Caki2 (cell line): ENCODE measurements around the gene ALDOC. TPM values are rescaled to one million over a fixed set of nuclear protein-coding genes. Genes with fewer than 3 reads are reported as not detected.
A peak's percentile ranks its signal among the peaks of the same experiment; 100 is the strongest.

Source experiments
- DNase-seq: peaks from one replicate; pipeline ENCODE4 v3.0.0-alpha.2; 2015; ENCODE audit warnings: low read depth
- in situ Hi-C: cut with HindIII; loops from 2 replicates; pipeline ENCODE4 v1.10.0; 2016; ENCODE audit warnings: low sequenced_read_pairs, low pct_unique_long_range_greater_than_20kb, mixed read lengths
- total RNA-seq: library from RNA; depleted of rRNA; stranded (reverse); fragments of >200 nt; shearing (Covaris generic); gene quantifications from 2 replicates; pipeline ENCODE4 v1.2.3, GENCODE V29; 2014; ENCODE audit warnings: low replicate concordance

ALDOC gene
- total RNA-seq, 1 experiment from 2014 or later = 219 TPM

- in situ Hi-C loops = no loop called here
- DNase-seq = no peak
These were observed 9.1 kb downstream of the ALDOC start for GRCh38 chr17:28567604-28568003.

DNA sequence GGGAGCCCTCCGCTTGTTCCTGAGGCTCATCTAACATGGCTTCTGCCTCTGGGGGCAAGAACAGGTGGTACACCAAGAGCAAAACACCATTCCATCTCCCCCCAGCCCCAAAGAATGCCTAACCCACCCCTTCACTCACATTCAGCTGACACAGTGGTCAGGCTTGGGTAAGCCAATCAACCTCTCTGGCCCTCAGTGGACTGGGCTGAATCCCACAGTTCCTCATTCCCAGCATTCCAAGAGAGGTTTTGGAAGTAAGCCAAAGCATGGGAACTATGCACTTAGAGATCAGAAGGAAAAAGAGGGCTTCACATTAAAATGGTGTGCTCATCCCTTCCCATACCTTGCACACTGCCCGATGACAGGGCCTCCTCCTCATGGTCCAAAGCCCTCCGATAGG lies 13.2 kb downstream of the ALDOC start:
- peak; percentile 80 for DNase-seq
- in situ Hi-C loops = no loop called here

DNA sequence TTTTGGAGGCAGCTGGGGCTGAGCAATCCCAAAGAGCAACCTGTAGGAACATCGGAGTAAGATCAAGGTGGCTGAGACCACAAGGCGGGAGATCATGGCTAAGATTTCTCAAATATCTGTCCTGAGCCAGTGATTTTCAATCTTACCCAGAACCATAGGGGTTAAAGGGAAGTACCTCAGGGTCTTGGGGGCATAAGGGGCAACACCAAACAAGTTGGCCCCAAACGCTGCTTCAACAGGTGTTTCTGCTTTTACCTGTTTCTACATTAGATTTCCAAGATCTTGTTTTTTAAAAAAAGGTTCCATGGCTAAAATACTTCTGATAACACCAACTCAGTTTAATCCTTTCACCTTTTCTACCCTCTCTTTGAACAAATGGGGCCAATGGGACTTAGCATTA lies 21.7 kb downstream of the ALDOC start:
- DNase-seq = no peak
- in situ Hi-C loops = no loop called here

DNA sequence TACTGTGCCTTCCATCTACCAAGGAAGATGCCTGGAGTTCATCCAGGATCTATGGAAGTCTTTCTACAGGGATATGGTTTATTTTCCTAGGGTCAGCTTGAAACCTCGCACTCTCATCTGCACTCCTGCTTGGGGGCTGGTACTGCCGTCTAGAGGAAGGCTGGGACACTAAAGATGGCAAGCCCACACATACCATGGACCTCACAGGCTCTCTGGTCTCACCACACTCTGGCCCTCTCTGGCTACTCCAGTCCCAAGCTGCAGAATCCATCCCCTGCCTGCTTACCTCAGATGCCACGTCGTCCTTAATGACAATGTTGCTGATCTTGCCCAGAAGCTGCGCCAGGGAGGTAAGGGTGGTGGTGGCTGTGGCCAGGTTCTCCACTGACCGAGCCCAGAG lies 22.1 kb downstream of the ALDOC start:
- DNase-seq = no peak
- in situ Hi-C loops = no loop called here

GRCh38 chr17:28553000-28553505 lies 23.6 kb downstream of the ALDOC start:
- in situ Hi-C loops = no loop called here

GRCh38 chr17:28552176-28552999 lies 24.3 kb downstream of the ALDOC start, which contains the start of gene UNC119:
Gene UNC119 (minus strand): TSS chr17:28552624. CDS start chr17:28552557, 67 bp downstream.
- peak; percentile 59 for DNase-seq
- in situ Hi-C loops = no loop called here

More at GRCh38 chr17:28553000-28553505, 23.6 kb downstream of the ALDOC start:
- DNase-seq = no peak

GRCh38 chr17:28551421-28552175 lies 25.1 kb downstream of the ALDOC start:
- DNase-seq = no peak
- in situ Hi-C loops = no loop called here

GRCh38 chr17:28550858-28551257 lies 25.8 kb downstream of the ALDOC start:
- in situ Hi-C loops = no loop called here
- no peak for DNase-seq

- no peak for DNase-seq
- in situ Hi-C loops = no loop called here
These were observed 27.2 kb downstream of the ALDOC start for GRCh38 chr17:28549236-28550132.

DNA sequence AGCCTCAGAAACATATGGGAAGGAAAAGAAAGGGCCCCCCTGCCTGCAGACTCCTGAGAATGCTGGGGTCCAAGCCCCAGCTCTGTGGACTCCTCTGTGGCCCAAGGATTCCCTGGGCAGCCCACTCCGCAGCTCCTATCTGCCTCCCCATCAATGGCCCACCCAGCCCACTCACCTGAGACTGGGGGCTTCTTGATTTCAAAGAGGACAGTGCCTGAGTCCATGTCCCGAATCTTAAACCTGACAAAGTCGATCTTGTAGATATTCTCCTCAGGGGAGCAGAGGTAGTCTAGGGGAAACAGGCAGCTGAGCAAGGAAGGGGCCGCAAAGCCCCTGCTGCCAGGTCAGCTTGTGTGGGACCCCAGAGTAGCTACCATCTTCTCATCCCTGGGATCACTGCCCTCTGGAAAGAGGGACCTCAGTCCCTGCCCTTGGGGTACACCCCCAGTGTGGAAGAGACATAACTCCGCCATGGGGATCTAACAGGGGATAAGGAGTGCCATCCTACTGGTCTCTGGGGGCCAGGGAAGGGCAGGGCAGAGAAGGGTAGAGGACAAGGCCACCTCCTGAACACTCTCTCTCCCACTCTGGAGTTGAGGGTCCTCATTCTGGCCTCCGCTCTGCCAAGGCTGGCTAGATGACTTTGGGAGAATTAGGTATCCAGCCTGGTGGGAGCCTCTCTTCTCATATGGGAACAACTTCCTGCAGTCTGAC lies 28.1 kb downstream of the ALDOC start:
- in situ Hi-C loops = no loop called here
- DNase-seq = no peak

DNA sequence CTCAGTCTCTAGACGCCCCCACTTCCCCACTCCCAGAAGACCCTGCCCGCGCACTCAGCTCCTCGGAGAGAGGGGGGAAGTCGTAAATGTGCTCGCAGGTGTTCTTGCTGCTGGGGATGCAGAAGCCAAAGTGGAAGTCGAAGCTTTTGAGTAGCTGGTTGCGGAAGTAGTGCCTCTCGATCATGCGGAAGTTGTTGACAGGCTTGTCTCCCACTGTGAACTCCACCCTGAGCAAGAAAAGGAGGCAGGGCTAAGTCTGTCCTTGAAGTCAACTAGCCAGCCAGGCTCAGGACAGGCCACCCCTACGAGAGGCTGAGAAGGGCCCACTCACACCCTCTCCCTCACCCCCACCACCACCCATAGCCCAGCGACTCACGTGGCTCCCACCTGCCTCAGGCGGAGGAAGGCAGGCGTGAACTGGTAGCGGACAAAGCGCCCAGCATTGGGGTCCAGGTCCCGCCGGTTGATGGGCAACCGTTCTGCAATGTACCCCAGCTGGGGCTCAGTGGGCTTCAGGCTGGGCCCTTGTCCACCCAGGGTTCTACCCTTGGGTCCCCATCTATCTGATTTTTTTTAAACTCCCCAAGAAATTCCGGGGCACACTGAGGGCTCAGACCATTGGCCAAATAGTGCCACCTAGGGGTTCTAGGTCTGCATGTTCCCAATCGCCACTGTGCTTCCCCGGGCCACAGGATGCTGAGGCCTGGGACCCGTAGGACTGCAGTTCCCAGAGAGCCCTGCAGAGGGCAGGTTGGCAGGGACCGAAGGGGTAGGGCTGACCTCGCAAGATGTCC lies 28.9 kb downstream of the ALDOC start:
- in situ Hi-C loops = no loop called here
- DNase-seq = peak; percentile 59

GRCh38 chr17:28547096-28547622 lies 29.5 kb downstream of the ALDOC start:
- no peak for DNase-seq
- in situ Hi-C loops = no loop called here

DNA sequence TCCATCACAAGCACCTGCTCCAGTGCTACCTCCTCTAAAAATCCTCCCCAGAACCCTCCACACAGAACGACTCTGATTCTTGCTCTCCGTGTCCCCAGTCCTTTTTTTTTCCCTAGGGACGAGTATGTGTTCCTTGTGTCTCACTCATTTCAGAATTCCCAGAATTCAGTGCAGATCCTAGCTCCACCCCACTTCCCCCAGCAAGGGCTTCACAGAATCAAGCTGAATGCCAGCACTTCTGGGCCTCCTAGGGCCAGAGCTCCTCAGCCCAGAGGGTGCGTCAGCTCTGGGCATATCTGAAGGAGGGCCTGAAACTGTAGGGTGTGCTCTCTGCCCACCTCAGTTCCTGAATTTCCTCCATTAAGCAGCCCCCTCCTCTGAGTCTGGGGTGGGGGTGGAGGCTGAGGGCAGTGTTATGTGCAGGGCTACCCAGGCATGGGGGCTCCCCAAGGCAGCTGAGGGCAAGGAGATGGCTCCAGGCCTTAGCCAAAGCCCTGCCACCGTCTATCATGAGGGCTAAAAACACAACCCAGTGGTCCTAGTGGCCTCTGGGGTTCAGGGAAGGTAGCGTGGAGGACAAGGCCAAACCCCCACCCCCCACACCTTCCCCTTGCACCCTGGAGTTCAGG lies 30.8 kb downstream of the ALDOC start:
- no peak for DNase-seq
- in situ Hi-C loops = no loop called here

DNA sequence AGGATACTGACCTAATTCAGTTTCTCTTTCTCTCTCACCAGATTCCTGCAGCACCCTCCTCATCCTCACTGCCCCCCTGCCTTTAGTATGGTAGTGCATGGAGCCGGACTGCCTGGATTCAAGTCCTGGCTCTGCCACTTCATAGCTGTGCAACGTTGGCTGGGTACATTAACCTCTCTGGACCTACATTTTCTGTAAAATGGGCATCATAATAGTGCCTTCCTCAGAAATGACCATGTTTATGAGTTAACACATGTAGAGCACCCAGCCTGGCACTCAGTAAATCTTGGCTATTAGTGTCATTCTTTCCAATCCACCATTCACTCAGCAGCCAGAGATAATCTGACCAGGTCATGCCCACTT lies 31.6 kb downstream of the ALDOC start:
- in situ Hi-C loops = no loop called here
- no peak for DNase-seq

DNA sequence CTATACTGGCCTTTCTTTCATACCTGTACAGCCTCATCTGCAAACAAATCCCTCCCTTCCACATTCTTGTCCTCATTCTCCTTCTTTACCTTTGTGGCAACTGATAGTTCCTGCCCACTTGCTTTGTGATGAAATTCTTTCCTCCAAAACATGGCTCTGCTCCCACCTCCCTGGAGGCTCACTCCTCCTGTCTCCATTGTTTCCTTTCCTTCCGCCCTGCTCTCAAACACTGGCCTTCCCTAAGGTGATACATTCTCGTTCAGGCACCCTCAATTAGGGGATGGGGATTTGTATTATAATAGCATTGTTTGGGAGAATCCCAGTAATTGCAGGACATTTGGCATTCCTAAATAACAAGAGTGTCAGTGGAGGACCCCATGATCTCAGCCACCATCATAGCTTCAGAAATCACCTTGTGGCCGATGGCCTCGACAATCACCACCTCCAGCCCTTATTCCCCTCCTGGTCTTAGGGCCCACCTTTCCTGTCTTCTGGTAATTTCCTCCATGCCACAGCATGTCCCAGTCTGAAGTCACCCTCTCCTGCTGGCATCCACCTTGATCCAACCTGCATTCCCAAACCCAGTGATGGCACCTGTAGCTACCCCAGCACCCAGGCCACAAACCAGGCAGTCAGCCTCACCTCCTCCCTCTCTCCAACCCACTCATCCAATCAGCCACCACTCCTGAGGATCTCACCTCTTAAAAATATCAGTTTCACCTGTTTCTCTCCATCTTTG lies 32.1 kb downstream of the ALDOC start:
- no peak for DNase-seq
- in situ Hi-C loops = no loop called here

- in situ Hi-C loops = no loop called here
These were observed 35.3 kb downstream of the ALDOC start for GRCh38 chr17:28541439-28541838.

More at GRCh38 chr17:28541439-28541838, 35.3 kb downstream of the ALDOC start:
- DNase-seq = no peak
